NCI-H82 (cell line): ENCODE data around the gene SF3B2.
A peak's percentile ranks its signal among the peaks of the same experiment; 100 is the strongest.
"Not testable (repeated sequence)": the region's sequence is repeated elsewhere in the genome, so short reads cannot be mapped to it uniquely, and the experiment has no call there.

ENCODE experiments used
- DNase-seq: peaks from one replicate; lab custom pipeline; 2025; lab: John Stamatoyannopoulos, UW

The SF3B2 gene

GRCh38 chr11:66072081-66072480 is 19.9 kb downstream of the SF3B2 start:
- no peak for DNase-seq

GRCh38 chr11:66072518-66072917 is 20.4 kb downstream of the SF3B2 start:
- no peak for DNase-seq

GRCh38 chr11:66073669-66074068 is 21.5 kb downstream of the SF3B2 start:
- no peak for DNase-seq

- no peak for DNase-seq
Measured at GRCh38 chr11:66075273-66075672, 23.1 kb downstream of the SF3B2 start.

GRCh38 chr11:66076561-66076960 is 24.4 kb downstream of the SF3B2 start:
- DNase-seq = no peak

GRCh38 chr11:66077927-66078326 is 25.8 kb downstream of the SF3B2 start:
- no peak for DNase-seq

GRCh38 chr11:66078949-66079348 is 26.8 kb downstream of the SF3B2 start:
- DNase-seq = not testable (repeated sequence)

GRCh38 chr11:66080055-66080817 is 28.1 kb downstream of the SF3B2 start:
- no peak for DNase-seq

GRCh38 chr11:66081505-66081904 is 29.3 kb downstream of the SF3B2 start:
- peak; percentile 64 for DNase-seq

GRCh38 chr11:66082946-66083698 is 31.0 kb downstream of the SF3B2 start:
- peak; percentile 91 for DNase-seq

- DNase-seq = peak; percentile 36
Measured at GRCh38 chr11:66083767-66084166, 31.6 kb downstream of the SF3B2 start.

GRCh38 chr11:66084821-66085475 is 32.8 kb downstream of the SF3B2 start:
- DNase-seq = peak; percentile 13

GRCh38 chr11:66087148-66087908 is 35.2 kb downstream of the SF3B2 start:
- DNase-seq = no peak

GRCh38 chr11:66089067-66089466 is 36.9 kb downstream of the SF3B2 start:
- DNase-seq = no peak

GRCh38 chr11:66090288-66090687 is 38.1 kb downstream of the SF3B2 start:
- no peak for DNase-seq

- DNase-seq = not testable (repeated sequence)
Measured at GRCh38 chr11:66092125-66092524, 40.0 kb downstream of the SF3B2 start.

GRCh38 chr11:66099746-66100145 is 47.6 kb downstream of the SF3B2 start:
- not testable (repeated sequence) for DNase-seq

- no peak for DNase-seq
Measured at GRCh38 chr11:66100272-66101065, 48.3 kb downstream of the SF3B2 start.

- no peak for DNase-seq
Measured at GRCh38 chr11:66101066-66101464, 48.9 kb downstream of the SF3B2 start.

- no peak for DNase-seq
Measured at GRCh38 chr11:66104057-66104638, 52.0 kb downstream of the SF3B2 start.
